B cell (primary cell): ENCODE measurements around the gene RUFY4. TPM values are rescaled to one million over a fixed set of nuclear protein-coding genes. Genes with fewer than 3 reads are reported as not detected.

Source experiments
- ATAC-seq: fragments of 200-7000 bp; cut with Tn5 transposase; one replicate; pipeline ENCODE4 v1.10.0; 2021; ENCODE audit warnings: low read depth, mild to moderate bottlenecking, moderate number of reproducible peaks, moderate library complexity
- CTCF ChIA-PET: fragments of 350-600 bp; sonication (Branson Sonifier 250); formaldehyde crosslinking; loops from one replicate; lab custom pipeline; 2021; ENCODE audit warnings: antibody characterized with exemption, inconsistent platforms; lab: Charles Lee
- POLR2A ChIA-PET: fragments of 350-600 bp; sonication (Branson Sonifier 250); formaldehyde crosslinking; loops from one replicate; lab custom pipeline; 2021; ENCODE audit warnings: antibody characterized with exemption; lab: Charles Lee
- DNase-seq: peaks from one replicate; pipeline ENCODE4 v3.0.0; 2013
- H2AFZ ChIP-seq: 2 replicates; pipeline ENCODE4 v1.6.1; 2012; ENCODE audit warnings: mild to moderate bottlenecking, low read depth, low read length; ENCODE audit not compliant: insufficient read depth, poor library complexity, severe bottlenecking
- H3K27ac ChIP-seq, 2 donors: 1 replicate in 1 of 2; 2 replicates in 1 of 2; pipeline ENCODE4 v1.5.1; 2012 to 2013; ENCODE audit warnings: low read length in 2 of 2, mild to moderate bottlenecking in 2 of 2, moderate library complexity in 1 of 2
- H3K27me3 ChIP-seq, 4 experiments: fragments of 200-600 bp in 1 of 4; sonication (generic) in 1 of 4; replicated peaks in 1 of 4; 1 replicate in 2 of 4; 2 replicates in 2 of 4; pipeline versions ENCODE4 v1.6.1 to v1.7.0; 2013 to 2016; ENCODE audit warnings: low read length in 3 of 4, mild to moderate bottlenecking in 2 of 4, mixed read lengths in 1 of 4, moderate library complexity in 1 of 4; ENCODE audit not compliant: insufficient read depth in 4 of 4, control insufficient read depth in 3 of 4; ENCODE audit errors: control extremely low read depth in 1 of 4
- H3K36me3 ChIP-seq, 2 experiments: replicated peaks in 1 of 2; 1 replicate in 1 of 2; 2 replicates in 1 of 2; pipeline versions ENCODE4 v1.6.1 to v1.7.1; 2013; ENCODE audit warnings: low read length in 1 of 2; ENCODE audit not compliant: insufficient read depth in 2 of 2, control insufficient read depth in 1 of 2; ENCODE audit errors: control extremely low read depth in 1 of 2, extremely low read depth in 1 of 2
- H3K4me1 ChIP-seq, 2 donors: fragments of 200-600 bp in 1 of 2; sonication (generic) in 1 of 2; 1 replicate in 1 of 2; 2 replicates in 1 of 2; pipeline versions ENCODE4 v1.5.1 to v1.6.1; 2013 to 2017; ENCODE audit warnings: low read length in 2 of 2; ENCODE audit not compliant: control insufficient read depth in 2 of 2, insufficient read depth in 2 of 2
- H3K4me2 ChIP-seq: replicated peaks from 2 replicates; pipeline ENCODE3; 2012; ENCODE audit warnings: mild to moderate bottlenecking, low read depth, low read length; ENCODE audit not compliant: poor library complexity, severe bottlenecking
- H3K4me3 ChIP-seq, 5 experiments: fragments of 200-600 bp in 1 of 5; sonication (generic) in 1 of 5; 1 replicate in 3 of 5; 2 replicates in 2 of 5; pipeline versions ENCODE4 v1.5.1 to v1.7.0; 2011 to 2016; ENCODE audit warnings: low read length in 4 of 5, mild to moderate bottlenecking in 4 of 5, low read depth in 2 of 5, control low read depth in 1 of 5, moderate library complexity in 1 of 5; ENCODE audit not compliant: insufficient read depth in 1 of 5; ENCODE audit errors: control extremely low read depth in 1 of 5, extremely low read depth in 1 of 5
- H3K79me2 ChIP-seq: fragments of 200-600 bp; sonication (generic); one replicate; pipeline ENCODE4 v1.6.0; 2016; ENCODE audit warnings: low read length; ENCODE audit not compliant: control insufficient read depth, insufficient read depth
- H3K9ac ChIP-seq: fragments of 200-600 bp; sonication (generic); 2 replicates; pipeline ENCODE4 v1.6.1; 2017; ENCODE audit warnings: mild to moderate bottlenecking, low read length, moderate library complexity
- H3K9me3 ChIP-seq, 3 donors: one replicate each; pipeline versions ENCODE4 v1.6.1 to v1.7.1; 2013; ENCODE audit warnings: low read length in 2 of 3; ENCODE audit not compliant: control insufficient read depth in 2 of 3, insufficient read depth in 1 of 3; ENCODE audit errors: control extremely low read depth in 1 of 3
- H4K20me1 ChIP-seq: 2 replicates; pipeline ENCODE4 v1.6.0; 2012; ENCODE audit warnings: mild to moderate bottlenecking, low read length; ENCODE audit not compliant: insufficient read depth, control insufficient read depth, poor library complexity, severe bottlenecking
- H3K27ac Mint-ChIP-seq: one replicate; pipeline ENCODE4 v1.8.0; 2021; ENCODE audit warnings: mixed read lengths
- H3K27me3 Mint-ChIP-seq: one replicate; pipeline ENCODE4 v1.8.0; 2021; ENCODE audit warnings: mixed read lengths
- H3K4me1 Mint-ChIP-seq: one replicate; pipeline ENCODE4 v1.8.0; 2021; ENCODE audit warnings: mixed read lengths
- H3K4me3 Mint-ChIP-seq: one replicate; pipeline ENCODE4 v1.8.0; 2021; ENCODE audit warnings: mixed read lengths
- H3K9me3 Mint-ChIP-seq: one replicate; pipeline ENCODE4 v1.8.0; 2022; ENCODE audit warnings: mixed read lengths; ENCODE audit not compliant: insufficient read depth
- EZH2 ChIP-seq: IDR thresholded peaks from 2 replicates; pipeline ENCODE4 v1.6.1; 2012; ENCODE audit warnings: borderline replicate concordance, low read depth, mild to moderate bottlenecking, moderate library complexity, low read length; ENCODE audit not compliant: insufficient read depth, poor library complexity, severe bottlenecking
- WGBS: methylation state at CpG from one replicate; pipeline ENCODE4 v1.1.5; 2013; ENCODE audit warnings: missing lambda C conversion rate; ENCODE audit not compliant: insufficient coverage; 5-methylcytosine and 5-hydroxymethylcytosine counted together
- intact Hi-C: fragments of 100-400 bp; cut with micrococcal nuclease; formaldehyde crosslinking; loops from one replicate; pipeline ENCODE4 v1.10.0; 2022
- polyA plus RNA-seq: library from polyadenylated mRNA; depleted of rRNA; stranded (reverse); fragments of >200 nt; gene quantifications from 2 replicates; pipeline ENCODE4 v1.2.3, GENCODE V29; 2012
- total RNA-seq, 2 donors: library from RNA; stranded (reverse); fragments of 120-200 nt in 1 of 2; gene quantifications; 1 replicate in 1 of 2; 2 replicates in 1 of 2; pipeline versions ENCODE4 v1.2.3 to v1.2.4, GENCODE V29; 2013 to 2022
- TF ChIP-seq, protein P1 (sequence below): fragments of 200-600 bp; IDR thresholded peaks from one replicate; pipeline ENCODE4 v1.8.0; 2022; ENCODE audit warnings: antibody characterized with exemption, mild to moderate bottlenecking

The RUFY4 gene
- total and polyA plus RNA-seq, 2 donors (not counting 1 experiment from before 2014, with no cell fraction given) = 0.34 TPM; not detected in 1

DNA sequence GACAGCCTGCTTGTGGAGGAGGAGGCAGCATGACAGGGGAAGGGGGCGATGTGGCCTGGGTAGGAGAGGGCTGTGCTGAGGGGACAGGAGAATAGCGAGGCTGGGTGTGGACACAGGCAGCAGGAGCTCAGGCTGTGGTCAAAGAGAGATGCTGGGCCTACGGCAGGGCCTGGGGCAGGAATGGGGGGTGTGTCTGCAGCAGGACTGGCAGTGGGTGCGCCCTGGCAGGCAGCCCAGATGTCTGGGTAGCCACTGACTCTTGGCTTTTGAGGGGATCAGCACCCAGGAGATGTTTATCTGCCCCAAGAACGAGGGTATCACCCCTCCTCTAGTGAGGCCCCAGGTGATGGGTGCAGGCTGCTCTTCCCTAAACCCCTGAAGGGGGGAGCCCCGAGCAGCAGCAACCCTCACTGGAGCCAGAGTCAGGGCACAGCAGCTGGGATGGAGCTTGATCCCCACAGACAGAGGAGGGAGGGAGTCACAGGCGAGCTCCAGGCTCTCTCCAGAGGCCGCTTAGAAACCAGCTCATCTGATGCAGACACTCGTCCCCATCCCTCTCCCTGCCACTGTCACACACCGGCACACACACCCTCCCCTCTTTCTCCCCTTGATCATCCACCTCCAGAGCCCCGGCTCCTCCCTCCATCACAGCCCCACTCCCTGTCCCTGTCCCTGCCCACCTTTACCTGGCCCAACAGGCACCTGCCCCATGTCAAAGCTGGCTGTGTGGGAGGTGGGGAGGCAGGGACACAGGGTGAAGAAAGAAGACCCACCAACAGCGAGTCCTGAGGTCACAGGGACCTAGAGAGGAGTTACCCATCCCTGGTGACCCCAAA is 36.5 kb upstream of the RUFY4 start:
- Mint-ChIP-seq H3K4me3 (no peak overlapping the region), H3K27me3 (peaks cover 7% of the 10 kb centered on the region), H3K9me3 (no peaks in the 10 kb centered on the region), H3K27ac (no peak overlapping the region), H3K4me1 (peaks cover 9% of the 10 kb centered on the region)
- no peaks in the 10 kb centered on the region for H4K20me1 ChIP-seq
- ChIA-PET POLR2A (no interaction called here), CTCF (interaction anchor here (1.0 to 1.5 kb wide), 2 partner anchors 244 to 246 kb away, joined by 3 to 4 read pairs; no protein-coding TSS in a partner anchor)
- H3K9me3 ChIP-seq = no peaks in the 10 kb centered on the region
- no peaks in the 10 kb centered on the region for H3K79me2 ChIP-seq
- DNase-seq (no peak), ATAC-seq (no peak)
- H3K9ac ChIP-seq = no peak overlapping the region
- WGBS = 83% methylated on average over 7 of the region's 12 CpGs
- no peak overlapping the region for H3K4me2 ChIP-seq
- no peak for TF ChIP-seq EZH2
- TF ChIP-seq, protein P1, sequence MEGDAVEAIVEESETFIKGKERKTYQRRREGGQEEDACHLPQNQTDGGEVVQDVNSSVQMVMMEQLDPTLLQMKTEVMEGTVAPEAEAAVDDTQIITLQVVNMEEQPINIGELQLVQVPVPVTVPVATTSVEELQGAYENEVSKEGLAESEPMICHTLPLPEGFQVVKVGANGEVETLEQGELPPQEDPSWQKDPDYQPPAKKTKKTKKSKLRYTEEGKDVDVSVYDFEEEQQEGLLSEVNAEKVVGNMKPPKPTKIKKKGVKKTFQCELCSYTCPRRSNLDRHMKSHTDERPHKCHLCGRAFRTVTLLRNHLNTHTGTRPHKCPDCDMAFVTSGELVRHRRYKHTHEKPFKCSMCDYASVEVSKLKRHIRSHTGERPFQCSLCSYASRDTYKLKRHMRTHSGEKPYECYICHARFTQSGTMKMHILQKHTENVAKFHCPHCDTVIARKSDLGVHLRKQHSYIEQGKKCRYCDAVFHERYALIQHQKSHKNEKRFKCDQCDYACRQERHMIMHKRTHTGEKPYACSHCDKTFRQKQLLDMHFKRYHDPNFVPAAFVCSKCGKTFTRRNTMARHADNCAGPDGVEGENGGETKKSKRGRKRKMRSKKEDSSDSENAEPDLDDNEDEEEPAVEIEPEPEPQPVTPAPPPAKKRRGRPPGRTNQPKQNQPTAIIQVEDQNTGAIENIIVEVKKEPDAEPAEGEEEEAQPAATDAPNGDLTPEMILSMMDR = no peak
- intact Hi-C loops = no loop called here
- peaks cover 0 to 7% (median 2%) of the 10 kb centered on the region in 4 experiments for H3K27me3 ChIP-seq
- H3K4me3 ChIP-seq = no peak overlapping the region
- H3K4me1 ChIP-seq = peaks cover 6 to 16% of the 10 kb centered on the region in 2 donors
- H2AFZ ChIP-seq = no peak overlapping the region
- no peak overlapping the region for H3K27ac ChIP-seq
- no peaks in the 10 kb centered on the region for H3K36me3 ChIP-seq

GRCh38 chr2:218033208-218033589 is 35.9 kb upstream of the RUFY4 start:
- 89% methylated on average over 1 of the region's 1 CpG for WGBS
- DNase-seq (no peak), ATAC-seq (no peak)
- Histone ChIP-seq H3K79me2 (no peaks in the 10 kb centered on the region), H3K4me1 (peaks cover 6 to 16% of the 10 kb centered on the region in 2 donors), H3K27me3 (peaks cover 0 to 7% (median 2%) of the 10 kb centered on the region in 4 experiments), H3K9ac (no peak overlapping the region), H3K27ac (no peak overlapping the region), H3K4me2 (no peak overlapping the region), H3K36me3 (no peaks in the 10 kb centered on the region), H3K4me3 (no peak overlapping the region), H4K20me1 (no peaks in the 10 kb centered on the region), H3K9me3 (no peaks in the 10 kb centered on the region), H2AFZ (no peak overlapping the region)
- CTCF ChIA-PET = interaction anchor here (0.8 to 1.5 kb wide), 3 partner anchors 9 to 246 kb away, joined by 3 to 4 read pairs (median 4); no protein-coding TSS in a partner anchor
- peaks cover 8% of the 10 kb centered on the region for H3K27me3 Mint-ChIP-seq
- no peak overlapping the region for H3K27ac Mint-ChIP-seq
- H3K4me1 Mint-ChIP-seq = peaks cover 9% of the 10 kb centered on the region
- POLR2A ChIA-PET = no interaction called here
- no peak overlapping the region for H3K4me3 Mint-ChIP-seq
- no peak for TF ChIP-seq EZH2
- TF ChIP-seq, protein P1 = no peak
- intact Hi-C loops = no loop called here
- H3K9me3 Mint-ChIP-seq = no peaks in the 10 kb centered on the region
